CD14-positive monocyte (primary cell): Measurements from ENCODE around the gene ZNF326. TPM values are rescaled to one million over a fixed set of nuclear protein-coding genes. Genes with fewer than 3 reads are reported as not detected.

ENCODE experiments used
- DNase-seq, 3 donors: peaks; one replicate each; pipeline ENCODE4 v3.0.0-alpha.2; 2011 to 2022
- H2AFZ ChIP-seq: 2 replicates; pipeline ENCODE4 v1.6.0; 2012; ENCODE audit warnings: mild to moderate bottlenecking, low read depth, low read length, inconsistent platforms; ENCODE audit not compliant: insufficient read depth, poor library complexity, severe bottlenecking
- H3K27ac ChIP-seq, 2 donors: 1 replicate in 1 of 2; 2 replicates in 1 of 2; pipeline ENCODE4 v1.5.1; 2012 to 2013; ENCODE audit warnings: low read length in 2 of 2, control low read depth in 1 of 2, inconsistent platforms in 1 of 2, low read depth in 1 of 2, mild to moderate bottlenecking in 1 of 2
- H3K27me3 ChIP-seq, 2 donors: one replicate each; pipeline versions ENCODE4 v1.6.0 to v1.6.1; 2011 to 2013; ENCODE audit warnings: low read length in 2 of 2; ENCODE audit not compliant: control insufficient read depth in 2 of 2, insufficient read depth in 2 of 2
- H3K36me3 ChIP-seq, 2 donors: replicated peaks in 1 of 2; 1 replicate in 1 of 2; 2 replicates in 1 of 2; pipeline versions ENCODE4 v1.5.1 to v1.6.1; 2012 to 2013; ENCODE audit warnings: low read length in 2 of 2, control low read depth in 1 of 2, inconsistent platforms in 1 of 2, mild to moderate bottlenecking in 1 of 2; ENCODE audit not compliant: insufficient read depth in 2 of 2, control insufficient read depth in 1 of 2
- H3K4me1 ChIP-seq, 2 donors: 1 replicate in 1 of 2; 2 replicates in 1 of 2; pipeline versions ENCODE4 v1.5.1 to v1.6.1; 2012 to 2013; ENCODE audit warnings: low read length in 2 of 2, control low read depth in 1 of 2, inconsistent platforms in 1 of 2, mild to moderate bottlenecking in 1 of 2, moderate library complexity in 1 of 2; ENCODE audit not compliant: insufficient read depth in 2 of 2, control insufficient read depth in 1 of 2
- H3K4me2 ChIP-seq: replicated peaks from 2 replicates; pipeline ENCODE3; 2012; ENCODE audit warnings: low read length, moderate library complexity, mild to moderate bottlenecking; ENCODE audit not compliant: poor library complexity, severe bottlenecking; ENCODE audit errors: extremely low read depth
- H3K4me3 ChIP-seq, 3 experiments: fragments of 200-600 bp in 1 of 3; sonication (generic) in 1 of 3; replicated peaks in 1 of 3; 1 replicate in 2 of 3; 2 replicates in 1 of 3; pipeline ENCODE4 v1.5.1; 2011 to 2013; ENCODE audit warnings: low read length in 3 of 3, mild to moderate bottlenecking in 3 of 3, control low read depth in 2 of 3, low read depth in 2 of 3, inconsistent platforms in 1 of 3, moderate library complexity in 1 of 3
- H3K79me2 ChIP-seq: 2 replicates; pipeline ENCODE4 v1.6.0; 2012; ENCODE audit warnings: mild to moderate bottlenecking, control low read depth, inconsistent platforms, low read length, moderate library complexity; ENCODE audit not compliant: insufficient read depth
- H3K9ac ChIP-seq: 2 replicates; pipeline ENCODE4 v1.6.0; 2017; ENCODE audit warnings: low read length, mild to moderate bottlenecking; ENCODE audit not compliant: insufficient read depth, poor library complexity, severe bottlenecking
- H3K9me3 ChIP-seq, 2 donors: replicated peaks in 1 of 2; 1 replicate in 1 of 2; 2 replicates in 1 of 2; pipeline versions ENCODE4 v1.5.1 to v1.6.1; 2012 to 2013; ENCODE audit warnings: low read length in 2 of 2, control low read depth in 1 of 2; ENCODE audit not compliant: control insufficient read depth in 1 of 2, insufficient read depth in 1 of 2
- H4K20me1 ChIP-seq: 2 replicates; pipeline ENCODE4 v1.6.0; 2012; ENCODE audit warnings: mild to moderate bottlenecking, low read length, control low read depth, moderate library complexity; ENCODE audit not compliant: insufficient read depth
- H3K27ac Mint-ChIP-seq, 7 donors: one replicate each; pipeline ENCODE4 v1.8.0; 2020; ENCODE audit warnings: mild to moderate bottlenecking in 7 of 7, mixed read lengths in 7 of 7, moderate library complexity in 6 of 7, inconsistent platforms in 2 of 7
- H3K27me3 Mint-ChIP-seq, 3 donors: one replicate each; pipeline ENCODE4 v1.8.0; 2021 to 2022; ENCODE audit warnings: low read depth in 3 of 3, mild to moderate bottlenecking in 3 of 3, mixed read lengths in 3 of 3, moderate library complexity in 3 of 3, inconsistent platforms in 1 of 3
- H3K36me3 Mint-ChIP-seq, 2 donors: one replicate each; pipeline ENCODE4 v1.8.0; 2020; ENCODE audit warnings: mixed read lengths in 2 of 2, inconsistent platforms in 1 of 2, mild to moderate bottlenecking in 1 of 2
- H3K4me1 Mint-ChIP-seq: one replicate; pipeline ENCODE4 v1.8.0; 2020; ENCODE audit warnings: mild to moderate bottlenecking, mixed read lengths
- H3K4me3 Mint-ChIP-seq, 2 donors: one replicate each; pipeline ENCODE4 v1.8.0; 2020; ENCODE audit warnings: mild to moderate bottlenecking in 2 of 2, mixed read lengths in 2 of 2, moderate library complexity in 1 of 2
- H3K9me3 Mint-ChIP-seq, 7 donors: one replicate each; pipeline ENCODE4 v1.8.0; 2020 to 2022; ENCODE audit warnings: mixed read lengths in 7 of 7, mild to moderate bottlenecking in 6 of 7, moderate library complexity in 6 of 7, inconsistent platforms in 2 of 7
- CTCF ChIP-seq: fragments of 200-600 bp; IDR thresholded peaks from one replicate; pipeline ENCODE4 v1.8.0; 2022; ENCODE audit warnings: antibody characterized with exemption, mild to moderate bottlenecking
- WGBS: methylation state at CpG from one replicate; pipeline ENCODE4 v1.1.5; 2013; ENCODE audit warnings: missing lambda C conversion rate; ENCODE audit not compliant: insufficient coverage; 5-methylcytosine and 5-hydroxymethylcytosine counted together
- intact Hi-C, 2 donors: fragments of 100-400 bp; cut with micrococcal nuclease; formaldehyde crosslinking; loops; one replicate each; pipeline versions ENCODE4 v1.15.0 to v1.15.1; 2023
- polyA minus RNA-seq: library from RNA; depleted of rRNA, polyadenylated mRNA; stranded (reverse); fragments of >200 nt; gene quantifications from 2 replicates; pipeline ENCODE4 v1.2.3, GENCODE V29; 2012
- polyA plus RNA-seq, 3 donors: library from polyadenylated mRNA; depleted of rRNA in 1 of 3; unstranded in 2 of 3; stranded (reverse) in 1 of 3; fragments of 300-500 nt in 2 of 3; fragments of >200 nt in 1 of 3; fragmentation: Illumina TruSeq in 2 of 3; gene quantifications; 1 replicate in 2 of 3; 2 replicates in 1 of 3; pipeline ENCODE4 v1.2.3, GENCODE V29; 2012 to 2021
- total RNA-seq, 12 experiments: library from RNA in 1 of 12; stranded (reverse) in 1 of 12; fragments of 120-200 nt in 1 of 12; gene quantifications; one replicate each; pipeline ENCODE4 v1.2.4 and lab custom pipeline; 2013 to 2026; ENCODE audit warnings: mixed read lengths in 6 of 12, inconsistent platforms in 1 of 12

The ZNF326 gene
- total RNA-seq (2013): 4.5 TPM
- polyA plus RNA-seq (1 to 10 TPM; 3.8 to 5.0 (median 4.5) TPM), polyA minus RNA-seq (4.6 and 5.3 TPM in 2 replicates), total RNA-seq (lab: John Stamatoyannopoulos, UW) (25.1 to 58.0 (median 43.2) reads per million in 11 experiments)

- Histone ChIP-seq H3K27ac (peak within 1 kb of the TSS; percentile 90 to 94), H4K20me1 (peaks cover 11% of the 10 kb centered on the region), H3K4me2 (peak within 1 kb of the TSS; percentile 78), H3K9ac (peak within 1 kb of the TSS; percentile 99), H2AFZ (peak within 1 kb of the TSS; percentile 80), H3K27me3 (no peaks in the 10 kb centered on the region), H3K4me1 (peaks cover 16 to 25% of the 10 kb centered on the region in 2 donors), H3K36me3 (peaks cover 8 to 21% of the 10 kb centered on the region in 2 donors), H3K79me2 (peaks cover 50% of the 10 kb centered on the region), H3K9me3 (no peaks in the 10 kb centered on the region), H3K4me3 (peak within 1 kb of the TSS; percentile 73 to 85 (median 78))
- WGBS: under 1% methylated on average over 88 of the region's 88 CpGs
- H3K4me1 Mint-ChIP-seq: peaks cover 28% of the 10 kb centered on the region
- DNase-seq: peak; percentile 88 to 91 (median 91)
- H3K27me3 Mint-ChIP-seq: peaks cover 0 to 4% (median 1%) of the 10 kb centered on the region in 3 donors
- TF ChIP-seq CTCF: no peak
- intact Hi-C loops: loop anchor here (10.0 kb wide), 3 partner anchors 360 to 1010 kb away; partner anchors contain the start of gene LRRC8C (in 2 of the 2)
- peaks cover 0 to 1% (median 0%) of the 10 kb centered on the region in 7 donors for H3K9me3 Mint-ChIP-seq
- peaks cover 14 to 15% of the 10 kb centered on the region in 2 donors for H3K36me3 Mint-ChIP-seq
- peak within 1 kb of the TSS; percentile 94 to 99 (median 97) for H3K27ac Mint-ChIP-seq
- peak within 1 kb of the TSS; percentile 97 to 99 for H3K4me3 Mint-ChIP-seq
Observed at GRCh38 chr1:89994805-89995597, at the start of gene ZNF326. TSS of gene ZNF326 (plus strand) at chr1:89995110. CDS start at chr1:89995258, 148 bp downstream.

GRCh38 chr1:89945852-89946476 is 48.9 kb upstream of the ZNF326 start:
- H3K27me3 ChIP-seq: no peaks in the 10 kb centered on the region
- H3K9me3 ChIP-seq: no peaks in the 10 kb centered on the region
- H3K4me1 Mint-ChIP-seq: peaks cover 35% of the 10 kb centered on the region
- H3K79me2 ChIP-seq: no peaks in the 10 kb centered on the region
- peaks cover 36 to 45% of the 10 kb centered on the region in 2 donors for H3K4me1 ChIP-seq
- H3K4me2 ChIP-seq: no peak overlapping the region
- intact Hi-C loops: no loop called here
- no peak overlapping the region for H3K27ac ChIP-seq
- H3K4me3 Mint-ChIP-seq: no peak overlapping the region
- TF ChIP-seq CTCF: no peak
- WGBS: 92% methylated on average over 3 of the region's 5 CpGs
- peak in 1 of 3 donors; percentile 42 for DNase-seq
- no peak overlapping the region for H3K4me3 ChIP-seq
- H3K9me3 Mint-ChIP-seq: peaks cover 0 to 3% (median 0%) of the 10 kb centered on the region in 7 donors
- no peaks in the 10 kb centered on the region for H3K36me3 ChIP-seq
- no peaks in the 10 kb centered on the region for H4K20me1 ChIP-seq
- H3K27me3 Mint-ChIP-seq: peaks cover 0 to 4% (median 3%) of the 10 kb centered on the region in 3 donors
- H3K36me3 Mint-ChIP-seq: peaks cover 0 to 5% of the 10 kb centered on the region in 2 donors
- no peak overlapping the region for H3K9ac ChIP-seq
- peak overlapping the region in 1 of 7 donors; percentile 68 for H3K27ac Mint-ChIP-seq
- H2AFZ ChIP-seq: no peak overlapping the region
